Glutamatergic neuron (in vitro differentiated cells): ENCODE data around the gene DHX38. TPM values are rescaled to one million over a fixed set of nuclear protein-coding genes. Genes with fewer than 3 reads are reported as not detected.
A peak's percentile ranks its signal among the peaks of the same experiment; 100 is the strongest.

Experiments used
- DNase-seq: peaks from one replicate; pipeline ENCODE4 v3.0.0; 2022
- H3K27ac Mint-ChIP-seq: one replicate; pipeline ENCODE4 v1.8.0; 2020; ENCODE audit warnings: mild to moderate bottlenecking, mixed read lengths, inconsistent platforms; ENCODE audit not compliant: unreplicated experiment
- H3K27me3 Mint-ChIP-seq: one replicate; pipeline ENCODE4 v1.8.0; 2020; ENCODE audit warnings: mild to moderate bottlenecking, moderate library complexity, mixed read lengths, inconsistent platforms; ENCODE audit not compliant: unreplicated experiment
- H3K36me3 Mint-ChIP-seq: one replicate; pipeline ENCODE4 v1.8.0; 2020; ENCODE audit warnings: mild to moderate bottlenecking, mixed read lengths, inconsistent platforms; ENCODE audit not compliant: unreplicated experiment
- H3K4me1 Mint-ChIP-seq: one replicate; pipeline ENCODE4 v1.8.0; 2020; ENCODE audit warnings: mild to moderate bottlenecking, low read depth, mixed read lengths, inconsistent platforms; ENCODE audit not compliant: unreplicated experiment
- H3K4me3 Mint-ChIP-seq: one replicate; pipeline ENCODE4 v1.8.0; 2020; ENCODE audit warnings: mild to moderate bottlenecking, mixed read lengths, inconsistent platforms; ENCODE audit not compliant: unreplicated experiment
- H3K9me3 Mint-ChIP-seq: one replicate; pipeline ENCODE4 v1.8.0; 2020; ENCODE audit warnings: mild to moderate bottlenecking, moderate library complexity, mixed read lengths, inconsistent platforms; ENCODE audit not compliant: unreplicated experiment
- CTCF ChIP-seq: fragments of 200-600 bp; sonication (generic); IDR thresholded peaks from one replicate; pipeline ENCODE4 v1.5.0; 2021; ENCODE audit not compliant: partially characterized antibody, unreplicated experiment
- total RNA-seq: library from RNA; stranded (reverse); fragmentation: NEBNext Ultra II Directional; extraction: Animal tissue kit (Norgen Biotek cat#: 25700); gene quantifications from one replicate; pipeline ENCODE4 v1.2.1, GENCODE V29; 2021; ENCODE audit not compliant: unreplicated experiment

DHX38 gene
- total RNA-seq, 1 donor from 2014 or later: 86.5 TPM

GRCh38 chr16:72124148-72124547 is 30.5 kb downstream of the DHX38 start:
- Mint-ChIP-seq H3K4me1 (peaks cover 1% of the 10 kb centered on the region), H3K27me3 (peaks cover 6% of the 10 kb centered on the region), H3K9me3 (no peaks in the 10 kb centered on the region), H3K27ac (no peak overlapping the region), H3K36me3 (peaks cover 4% of the 10 kb centered on the region), H3K4me3 (no peak overlapping the region)
- no peak for DNase-seq
- TF ChIP-seq CTCF: no peak

- H3K4me3 Mint-ChIP-seq: no peak overlapping the region
- DNase-seq: peak; percentile 84
- TF ChIP-seq CTCF: peak; percentile 81
- H3K27ac Mint-ChIP-seq: no peak overlapping the region
- H3K4me1 Mint-ChIP-seq: peaks cover 1% of the 10 kb centered on the region
- peaks cover 4% of the 10 kb centered on the region for H3K36me3 Mint-ChIP-seq
- no peaks in the 10 kb centered on the region for H3K9me3 Mint-ChIP-seq
- peaks cover 3% of the 10 kb centered on the region for H3K27me3 Mint-ChIP-seq
Observed at GRCh38 chr16:72124761-72125634, 31.4 kb downstream of the DHX38 start.

GRCh38 chr16:72125635-72126428 is 32.2 kb downstream of the DHX38 start:
- Mint-ChIP-seq H3K27ac (no peak overlapping the region), H3K4me1 (peaks cover 1% of the 10 kb centered on the region), H3K4me3 (no peak overlapping the region), H3K9me3 (no peaks in the 10 kb centered on the region), H3K27me3 (peaks cover 3% of the 10 kb centered on the region), H3K36me3 (peaks cover 4% of the 10 kb centered on the region)
- no peak for TF ChIP-seq CTCF
- no peak for DNase-seq

GRCh38 chr16:72126429-72126765 is 32.8 kb downstream of the DHX38 start:
- peaks cover 3% of the 10 kb centered on the region for H3K27me3 Mint-ChIP-seq
- TF ChIP-seq CTCF: no peak
- H3K9me3 Mint-ChIP-seq: no peaks in the 10 kb centered on the region
- peaks cover 4% of the 10 kb centered on the region for H3K36me3 Mint-ChIP-seq
- H3K4me3 Mint-ChIP-seq: no peak overlapping the region
- DNase-seq: no peak
- no peak overlapping the region for H3K27ac Mint-ChIP-seq
- peaks cover 1% of the 10 kb centered on the region for H3K4me1 Mint-ChIP-seq

- Mint-ChIP-seq H3K4me3 (no peak overlapping the region), H3K27ac (no peak overlapping the region), H3K36me3 (peaks cover 4% of the 10 kb centered on the region), H3K4me1 (peaks cover 1% of the 10 kb centered on the region), H3K27me3 (peaks cover 3% of the 10 kb centered on the region), H3K9me3 (no peaks in the 10 kb centered on the region)
- TF ChIP-seq CTCF: no peak
- no peak for DNase-seq
Observed at GRCh38 chr16:72128701-72129100, 35.1 kb downstream of the DHX38 start.
